DMS79 treated with DMSO at 0.1 percent for 48 hours (cell line): ENCODE measurements around the gene PLEKHH3.
"Not testable (repeated sequence)": the region's sequence is repeated elsewhere in the genome, so short reads cannot be mapped to it uniquely, and the experiment has no call there.

Experiments used
- DNase-seq: peaks from one replicate; lab custom pipeline; 2025; lab: John Stamatoyannopoulos, UW

The PLEKHH3 gene

DNA sequence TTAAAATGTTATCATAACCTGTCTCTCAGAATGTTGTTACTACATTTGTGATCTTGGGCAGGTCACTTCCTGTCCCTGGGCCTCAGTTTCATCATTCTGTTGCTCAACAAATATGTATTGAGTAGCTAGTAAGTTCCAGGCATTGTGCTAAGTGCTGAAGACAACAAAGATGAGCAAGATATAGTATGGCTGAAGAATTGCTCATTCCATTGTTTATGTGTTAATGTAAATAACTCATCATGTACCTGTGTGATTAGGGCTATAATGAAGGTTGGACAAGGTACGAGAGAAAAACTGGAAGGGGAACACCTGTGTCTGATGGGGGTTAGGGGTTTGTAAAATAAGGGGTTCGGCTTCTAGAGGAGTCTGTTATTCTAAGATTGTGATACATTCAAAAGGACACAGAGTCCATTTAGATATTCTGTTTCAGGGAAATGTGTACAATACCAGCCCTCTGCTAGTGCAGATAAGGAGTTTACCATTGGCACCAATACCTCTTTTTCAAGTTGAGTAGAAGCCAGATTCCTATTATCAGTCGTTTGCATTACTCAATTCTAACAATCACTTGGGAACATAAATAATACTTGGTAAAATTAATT lies 47.3 kb downstream of the PLEKHH3 start:
- DNase-seq = no peak

DNA sequence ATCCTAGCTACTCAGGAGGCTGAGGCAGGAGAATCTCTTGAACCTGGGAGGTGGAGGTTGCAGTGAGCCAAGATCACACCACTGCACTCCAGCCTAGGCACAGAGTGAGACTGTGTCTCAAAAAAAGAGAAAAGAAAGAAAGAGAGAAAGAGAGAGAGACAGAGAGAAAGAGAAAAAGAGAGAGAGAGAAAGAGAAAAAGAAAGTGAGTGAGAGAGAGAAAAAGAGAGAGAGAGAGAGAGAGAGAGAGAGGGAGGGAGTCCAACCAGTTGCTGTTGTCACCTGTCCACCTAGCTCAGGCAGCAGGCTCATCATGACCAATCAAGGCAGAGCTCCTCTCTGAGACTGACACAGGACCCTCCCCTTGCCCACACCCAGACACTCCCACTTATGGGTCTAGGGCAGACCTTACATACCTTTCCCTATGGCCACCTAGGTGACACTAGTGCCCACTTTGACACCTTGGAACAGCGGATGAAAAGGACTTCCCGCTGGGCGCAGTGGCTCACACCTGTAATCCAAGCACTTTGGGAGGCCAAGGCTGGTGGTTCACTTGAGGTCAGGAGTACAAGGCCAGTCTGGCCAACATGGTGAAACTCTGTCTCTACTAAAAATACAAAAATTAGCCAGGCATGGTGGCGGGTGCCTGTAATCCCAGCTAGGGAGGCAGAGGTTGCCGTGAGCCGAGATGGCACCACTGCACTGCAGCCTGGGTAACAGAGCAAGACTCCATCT lies 49.6 kb downstream of the PLEKHH3 start:
- not testable (repeated sequence) for DNase-seq

DNA sequence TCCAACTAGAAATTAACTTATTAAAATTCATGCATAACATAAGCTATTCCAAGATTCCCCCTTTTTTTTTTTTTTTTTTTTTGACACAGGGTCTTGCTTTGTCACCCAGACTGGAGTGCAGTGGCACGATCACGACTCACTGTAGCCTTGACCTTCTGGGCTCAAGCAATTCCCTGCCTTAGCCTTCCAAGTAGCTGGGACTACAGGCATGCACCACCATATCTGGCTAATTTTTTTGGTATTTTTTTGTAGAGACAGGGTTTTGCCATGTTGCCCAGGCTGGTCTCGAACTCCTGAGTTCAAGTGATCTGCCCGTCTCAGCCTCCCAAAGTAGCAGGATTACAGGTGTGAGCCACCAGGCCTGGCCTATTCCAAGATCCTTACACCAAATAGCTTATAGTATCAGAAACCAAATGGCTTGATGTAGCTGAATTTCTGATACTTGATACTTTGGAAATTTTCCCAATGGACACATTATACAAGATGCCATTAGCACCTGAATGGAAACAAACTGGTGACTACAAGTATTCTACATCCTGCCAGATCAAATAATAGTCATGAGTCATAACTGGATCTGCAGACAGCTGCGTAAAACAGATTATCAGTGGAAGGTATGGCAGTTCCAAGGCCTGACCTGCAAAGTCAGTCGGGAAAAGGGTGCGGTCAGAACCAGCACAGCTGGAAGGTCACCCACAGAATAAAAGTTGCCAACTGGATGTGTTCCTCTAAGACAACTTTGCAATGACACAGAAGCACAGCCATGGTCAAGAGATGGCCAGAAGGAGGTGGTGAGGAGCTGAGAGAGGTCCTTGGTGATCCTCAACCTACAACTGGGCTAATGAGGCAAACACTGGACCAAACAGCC lies 52.8 kb downstream of the PLEKHH3 start:
- DNase-seq = peak; percentile 8

DNA sequence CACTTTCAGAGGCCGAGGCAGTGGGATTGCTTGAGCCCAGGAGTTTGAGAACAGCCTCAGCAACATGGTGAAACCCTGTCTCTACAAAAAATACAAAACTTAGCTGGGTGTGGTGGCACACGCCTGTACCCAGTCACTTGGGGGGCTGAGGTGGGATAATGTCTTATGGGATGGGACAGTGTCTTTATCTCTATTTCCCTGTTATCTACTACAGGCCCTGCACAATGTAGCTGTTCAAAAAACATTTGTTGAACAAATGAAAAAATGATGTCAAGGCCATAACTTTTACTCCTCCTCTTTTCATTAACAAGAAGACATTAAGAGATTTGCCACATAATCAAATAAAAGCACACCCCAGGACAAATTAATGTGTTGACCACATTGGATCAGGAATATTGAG lies 53.5 kb downstream of the PLEKHH3 start:
- DNase-seq = no peak

DNA sequence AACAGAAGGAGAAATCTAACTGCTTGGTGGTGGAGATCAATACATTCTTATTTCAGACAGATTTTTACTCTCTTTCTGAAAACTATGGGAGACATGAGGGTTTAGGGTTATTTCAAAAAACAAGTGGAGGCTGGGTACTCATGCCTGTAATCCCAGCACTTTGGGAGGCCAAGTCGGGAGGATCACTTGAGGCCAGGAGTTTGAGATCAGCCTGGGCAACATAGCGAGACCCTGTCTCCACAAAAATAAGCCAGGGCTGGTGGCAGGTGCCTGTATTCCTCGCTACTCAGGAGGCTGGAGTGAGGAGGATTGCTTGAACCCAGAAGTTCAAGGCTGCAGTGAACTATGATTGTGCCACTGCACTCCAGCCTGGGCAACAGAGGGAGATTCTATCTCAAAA lies 54.8 kb downstream of the PLEKHH3 start:
- not testable (repeated sequence) for DNase-seq

DNA sequence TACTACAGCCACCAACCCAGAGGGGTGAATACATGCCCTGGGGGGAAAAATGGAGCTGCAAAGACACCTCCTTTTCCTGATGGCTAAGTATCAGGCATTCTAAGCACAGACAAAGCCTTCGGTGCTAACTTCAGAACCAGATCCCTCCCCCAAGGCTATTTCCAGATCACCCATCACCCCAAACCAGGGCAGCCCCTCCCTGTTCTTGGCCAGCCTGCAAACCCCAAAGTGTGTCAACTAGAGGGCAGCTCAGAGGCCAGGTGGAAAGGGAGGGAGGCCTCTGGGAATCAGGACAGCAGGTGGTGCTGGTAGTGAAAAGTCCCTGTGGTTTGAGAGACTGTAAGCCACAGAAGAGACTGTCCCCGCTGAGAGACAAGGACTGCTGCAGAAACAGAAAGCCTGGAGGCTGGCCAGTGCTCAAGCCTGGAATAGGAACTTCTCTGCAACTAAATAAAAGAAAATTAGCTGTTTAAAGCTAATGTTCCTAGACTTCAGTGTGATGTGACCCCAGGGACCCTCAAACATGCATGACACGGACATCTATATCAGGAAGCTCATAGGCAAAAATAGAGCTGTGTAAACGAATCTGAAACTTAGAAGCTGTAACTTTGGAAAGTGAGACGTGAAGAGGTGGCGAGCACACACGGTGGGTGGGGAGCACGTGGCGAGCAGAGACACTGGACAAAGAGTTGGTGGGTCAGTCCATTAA lies 58.2 kb downstream of the PLEKHH3 start:
- DNase-seq = peak; percentile 81

DNA sequence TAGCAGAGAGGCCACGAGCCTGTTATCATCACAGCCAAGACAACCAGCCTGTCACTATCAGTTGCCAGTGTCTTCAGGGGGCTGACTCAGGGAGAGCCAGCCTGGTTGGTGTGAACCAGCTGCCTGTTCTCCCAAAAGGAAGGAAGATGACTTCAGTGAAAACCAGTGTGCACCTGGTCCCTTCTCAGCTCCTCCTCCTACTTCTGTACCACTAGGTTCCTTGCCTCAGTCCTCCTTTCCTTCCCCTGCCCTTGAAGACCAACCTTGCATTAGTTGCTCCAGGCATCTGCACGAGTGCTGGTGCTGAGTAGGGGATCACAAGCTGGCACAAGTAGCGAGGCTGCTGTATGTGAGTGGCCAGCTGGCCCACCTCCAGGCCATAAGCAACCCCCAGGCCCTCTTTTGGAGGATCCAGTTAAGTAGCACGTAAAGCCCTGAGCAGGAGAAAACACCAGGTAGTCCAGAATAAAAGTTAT lies 58.8 kb downstream of the PLEKHH3 start:
- DNase-seq = peak; percentile 93
